ENCODE measurements around the gene LCLAT1.
"Not testable (repeated sequence)": the region's sequence is repeated elsewhere in the genome, so short reads cannot be mapped to it uniquely, and the experiment has no call there.

LCLAT1 gene

DNA sequence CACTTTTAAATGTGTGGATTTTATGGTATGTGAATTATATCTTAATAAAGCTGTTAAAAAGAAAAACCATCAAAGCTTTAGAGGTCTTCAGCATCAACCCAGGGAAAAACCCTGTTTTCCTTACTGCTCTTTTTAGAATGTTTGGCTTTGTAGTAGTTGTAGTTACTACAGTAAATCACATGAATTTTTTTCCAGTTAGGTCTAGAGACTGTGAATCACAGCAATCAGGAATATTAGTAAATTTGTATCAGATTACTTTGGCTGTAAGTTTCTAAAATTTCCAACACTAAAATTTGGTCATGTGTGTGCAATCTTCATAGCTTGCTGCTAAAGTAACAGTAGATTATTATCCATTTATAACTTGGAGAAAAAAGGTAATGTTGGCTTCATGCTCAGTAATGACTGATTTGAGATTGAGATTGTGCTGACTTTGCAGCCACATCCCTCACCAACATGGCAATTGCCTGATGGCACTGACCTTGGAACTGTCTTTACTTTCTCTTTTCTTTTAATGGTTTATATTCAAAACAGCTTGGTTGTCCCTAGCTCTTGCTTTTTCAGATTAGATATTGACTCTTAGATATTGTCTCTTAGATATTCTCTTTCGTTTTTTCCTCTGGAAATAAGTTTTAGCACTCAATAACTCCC, 41.1 kb downstream of the LCLAT1 start:
- DNase-seq (ENCODE audit: low spot score), result no peak

- DNase-seq (ENCODE audit: low spot score), result no peak
These were observed 44.2 kb downstream of the LCLAT1 start for GRCh38 chr2:30491225-30491624.

GRCh38 chr2:30492185-30492584, 45.1 kb downstream of the LCLAT1 start:
- DNase-seq (ENCODE audit: low spot score), result no peak

GRCh38 chr2:30492619-30493018, 45.6 kb downstream of the LCLAT1 start:
- no peak for DNase-seq (ENCODE audit: low spot score)

DNA sequence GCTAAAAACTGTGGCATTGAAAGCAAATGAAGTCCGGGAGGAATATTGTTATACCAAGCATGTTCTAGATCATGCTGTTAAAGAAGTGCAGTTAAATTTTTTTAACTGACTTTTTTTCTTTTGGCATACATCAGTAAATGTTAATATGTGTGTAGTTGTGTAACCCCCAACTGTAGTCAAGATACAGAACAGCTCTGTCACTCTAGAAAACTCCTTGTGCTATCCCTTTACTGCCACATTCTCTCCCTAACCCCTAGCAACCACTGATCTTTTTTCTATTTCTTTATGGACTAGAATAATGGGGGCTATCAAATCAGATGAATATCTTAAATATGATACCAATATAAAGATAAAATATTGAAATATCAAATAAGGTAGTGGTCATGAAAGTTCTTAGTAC, 46.4 kb downstream of the LCLAT1 start:
- no peak for DNase-seq (ENCODE audit: low spot score)

GRCh38 chr2:30495896-30496295, 48.9 kb downstream of the LCLAT1 start:
- not testable (repeated sequence) for DNase-seq (ENCODE audit: low spot score)

GRCh38 chr2:30499681-30500080, 52.6 kb downstream of the LCLAT1 start:
- no peak for DNase-seq (ENCODE audit: low spot score)

DNA sequence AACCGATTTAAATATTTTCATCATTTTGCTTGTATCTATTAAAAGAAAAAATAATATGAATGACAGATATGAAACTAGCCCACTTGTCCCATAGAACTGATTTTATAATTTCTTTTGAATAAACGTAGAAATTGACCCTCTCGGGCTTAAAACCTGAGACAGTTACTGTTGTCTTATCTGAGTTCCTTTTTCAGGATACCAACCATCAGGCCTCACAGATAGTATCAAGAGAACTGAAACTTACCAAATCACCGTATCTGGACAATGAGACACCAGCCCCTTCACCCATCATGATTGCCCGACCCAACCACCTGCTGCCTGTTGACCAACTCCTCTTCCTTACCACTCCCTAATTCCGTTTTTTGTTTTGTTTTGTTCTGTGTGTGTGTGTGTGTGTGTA, 53.7 kb downstream of the LCLAT1 start:
- DNase-seq (ENCODE audit: low spot score), result no peak

DNA sequence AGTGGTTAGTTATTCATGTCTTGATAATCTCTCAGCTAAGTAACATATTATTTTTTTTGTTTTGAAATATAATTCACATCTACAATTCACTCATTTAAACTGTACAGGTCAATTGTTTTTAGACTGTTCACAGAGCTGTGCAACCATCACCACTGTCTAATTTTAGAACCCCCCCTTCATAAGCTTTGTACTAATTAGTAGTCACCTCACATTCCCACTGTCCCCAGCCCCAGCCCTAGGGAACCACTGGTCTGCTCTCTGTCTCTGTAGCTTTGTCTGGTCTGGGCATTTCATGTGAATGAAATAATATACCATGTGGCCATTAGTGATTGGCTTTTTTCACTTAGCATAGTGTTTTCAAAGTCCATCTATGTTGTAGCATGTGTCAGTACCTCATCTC, 55.3 kb downstream of the LCLAT1 start:
- DNase-seq (ENCODE audit: low spot score), result no peak

DNA sequence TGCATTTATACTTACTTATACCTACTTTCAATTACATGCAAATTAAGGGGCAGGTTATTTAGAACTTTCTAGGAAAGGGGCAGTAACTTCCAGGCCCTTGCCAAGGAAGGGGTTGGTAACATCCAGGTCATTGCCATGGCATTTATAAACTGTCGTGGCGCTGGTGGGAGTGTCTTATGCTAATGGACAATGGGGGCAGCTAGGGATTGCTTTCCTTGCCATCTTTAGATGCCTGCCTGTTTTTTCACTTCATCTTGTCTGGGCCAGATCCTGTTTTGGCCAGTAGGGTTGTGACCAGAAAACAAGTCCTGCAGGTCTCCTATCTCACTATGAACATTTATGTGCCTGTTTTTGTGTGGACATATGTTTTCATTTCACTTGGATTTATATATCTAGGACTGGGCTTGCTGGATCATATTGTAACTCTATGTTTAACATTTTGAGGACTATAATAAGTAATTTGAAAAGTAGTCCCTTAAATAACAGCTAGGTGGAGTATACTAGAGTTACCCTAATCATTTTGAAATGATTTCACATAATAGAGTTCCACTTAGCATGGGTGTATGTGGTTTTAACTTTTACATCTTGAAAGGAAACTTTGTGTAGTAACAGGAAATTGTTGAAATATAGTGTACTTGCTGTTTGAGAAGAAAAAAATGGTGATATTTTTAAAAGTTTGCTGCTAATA, 56.1 kb downstream of the LCLAT1 start:
- no peak for DNase-seq (ENCODE audit: low spot score)

DNA sequence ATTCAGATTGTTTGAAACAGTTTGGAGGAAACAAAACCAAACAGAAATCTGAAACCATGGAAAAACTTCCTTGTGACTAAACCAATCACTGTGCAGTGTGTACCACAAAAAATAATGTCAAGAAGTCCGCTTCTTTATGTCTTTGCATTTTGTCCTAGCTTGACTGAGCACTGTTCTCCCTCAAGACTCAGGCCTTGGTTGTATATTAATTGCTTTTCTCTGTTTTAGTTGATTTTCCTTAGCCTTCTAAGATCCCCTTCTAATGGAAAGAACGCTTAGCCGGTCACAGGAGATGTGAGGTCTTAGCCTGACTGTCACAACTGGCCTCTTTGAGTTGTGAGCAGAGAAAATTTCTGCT, 56.6 kb downstream of the LCLAT1 start:
- DNase-seq (ENCODE audit: low spot score), result no peak

DNA sequence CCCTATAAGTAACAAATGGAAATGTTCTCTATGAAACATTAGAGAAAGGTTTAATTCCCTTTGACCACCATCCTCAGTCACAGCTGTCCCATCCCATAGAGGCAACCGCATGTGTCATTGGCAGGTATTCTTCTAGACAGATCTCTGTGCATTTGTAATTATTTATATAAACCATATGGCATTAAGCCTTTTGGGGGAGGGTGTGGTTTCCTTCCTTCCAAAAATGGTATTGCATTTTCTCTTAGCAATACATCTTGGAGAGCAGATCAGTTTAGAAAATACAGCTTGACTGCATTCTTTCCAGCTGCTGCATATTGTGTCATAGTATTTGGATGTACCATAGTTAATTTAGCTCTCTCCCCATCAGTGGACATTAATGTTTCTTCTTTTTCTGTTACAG, 57.7 kb downstream of the LCLAT1 start:
- DNase-seq (ENCODE audit: low spot score), result no peak

DNA sequence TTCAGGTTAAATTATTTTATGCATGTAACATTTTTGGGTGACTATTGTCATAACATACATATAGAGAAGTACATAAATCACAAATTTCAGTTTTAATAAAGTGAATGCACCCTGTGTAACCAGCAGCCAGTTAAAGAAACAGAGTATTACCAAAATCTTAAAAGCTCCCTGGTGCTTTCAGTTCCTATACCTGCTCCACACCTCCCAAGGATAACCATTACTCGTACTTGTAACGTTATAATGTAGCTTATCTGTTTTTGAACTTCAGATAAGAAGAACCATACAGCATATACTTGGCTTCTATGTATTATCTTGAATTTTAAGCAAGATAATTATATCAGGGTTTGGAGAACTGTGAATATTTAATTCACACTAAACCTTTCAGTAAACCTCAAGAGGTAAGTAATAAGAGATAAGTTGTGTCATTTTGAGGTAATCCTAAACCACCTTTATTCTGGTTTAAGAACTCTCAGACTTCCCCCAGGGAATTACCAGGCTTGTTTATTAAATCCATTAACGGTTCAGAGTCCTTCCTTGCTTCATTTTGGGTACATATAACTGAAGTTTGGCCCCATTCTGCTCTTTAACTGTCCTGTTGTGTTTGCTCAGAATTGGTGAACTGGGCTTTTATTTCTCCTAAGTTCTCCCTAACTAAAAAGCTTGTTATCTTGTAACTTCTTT, 58.6 kb downstream of the LCLAT1 start:
- DNase-seq (ENCODE audit: low spot score), result no peak

GRCh38 chr2:30507460-30507859, 60.4 kb downstream of the LCLAT1 start:
- DNase-seq (ENCODE audit: low spot score), result not testable (repeated sequence)

GRCh38 chr2:30509716-30510115, 62.7 kb downstream of the LCLAT1 start:
- no peak for DNase-seq (ENCODE audit: low spot score)

GRCh38 chr2:30510409-30510808, 63.4 kb downstream of the LCLAT1 start:
- no peak for DNase-seq (ENCODE audit: low spot score)

DNA sequence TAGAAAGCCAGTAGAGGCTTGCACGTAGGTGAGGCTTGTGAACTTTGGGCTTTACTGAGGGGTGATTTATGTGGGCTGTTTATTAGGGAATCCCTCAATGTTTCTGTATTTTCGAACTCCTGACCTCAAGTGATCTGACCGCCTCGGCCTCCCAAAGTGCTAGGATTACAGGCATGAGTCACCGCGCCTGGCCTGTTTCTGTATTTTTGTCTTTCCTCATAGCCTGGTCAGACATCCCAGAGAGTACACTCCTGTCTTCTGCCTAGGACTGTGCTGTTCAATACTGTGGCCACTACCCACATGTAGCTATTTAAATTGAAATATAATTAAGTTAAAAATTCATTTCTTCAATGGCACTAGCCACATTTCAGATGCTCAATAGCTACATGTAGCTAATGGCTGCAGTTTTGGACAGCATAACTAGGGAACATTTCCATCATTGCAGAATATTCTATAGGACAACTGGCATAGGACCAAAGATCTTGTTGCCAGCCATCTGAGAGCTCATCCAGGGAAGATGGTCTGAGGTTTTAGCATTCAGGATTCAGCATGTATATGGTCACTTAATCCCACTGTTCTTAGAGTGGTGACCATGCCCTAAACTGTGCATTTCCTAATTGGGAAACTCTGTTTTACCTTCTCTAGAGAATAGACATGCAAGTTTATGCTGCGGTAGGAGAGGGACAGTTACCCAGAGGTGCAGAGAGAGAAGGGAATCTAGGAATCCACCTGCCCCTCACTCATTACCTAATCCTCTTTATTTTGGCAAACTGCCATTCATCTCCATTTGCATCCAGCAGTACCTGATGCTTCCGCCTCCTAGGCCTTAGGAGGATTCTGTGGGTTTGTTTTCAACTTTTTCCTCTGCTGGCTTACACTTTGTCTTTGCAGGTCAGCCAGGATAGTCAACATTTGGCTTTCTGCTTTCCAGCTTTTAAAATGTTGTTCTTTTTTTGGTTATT, 64.4 kb downstream of the LCLAT1 start:
- no peak for DNase-seq (ENCODE audit: low spot score)

GRCh38 chr2:30512243-30512886, 65.3 kb downstream of the LCLAT1 start:
- DNase-seq (ENCODE audit: low spot score), result no peak

- DNase-seq (ENCODE audit: low spot score), result not testable (repeated sequence)
These were observed 66.6 kb downstream of the LCLAT1 start for GRCh38 chr2:30513649-30514048.

GRCh38 chr2:30514134-30514847, 67.2 kb downstream of the LCLAT1 start:
- no peak for DNase-seq (ENCODE audit: low spot score)

DNA sequence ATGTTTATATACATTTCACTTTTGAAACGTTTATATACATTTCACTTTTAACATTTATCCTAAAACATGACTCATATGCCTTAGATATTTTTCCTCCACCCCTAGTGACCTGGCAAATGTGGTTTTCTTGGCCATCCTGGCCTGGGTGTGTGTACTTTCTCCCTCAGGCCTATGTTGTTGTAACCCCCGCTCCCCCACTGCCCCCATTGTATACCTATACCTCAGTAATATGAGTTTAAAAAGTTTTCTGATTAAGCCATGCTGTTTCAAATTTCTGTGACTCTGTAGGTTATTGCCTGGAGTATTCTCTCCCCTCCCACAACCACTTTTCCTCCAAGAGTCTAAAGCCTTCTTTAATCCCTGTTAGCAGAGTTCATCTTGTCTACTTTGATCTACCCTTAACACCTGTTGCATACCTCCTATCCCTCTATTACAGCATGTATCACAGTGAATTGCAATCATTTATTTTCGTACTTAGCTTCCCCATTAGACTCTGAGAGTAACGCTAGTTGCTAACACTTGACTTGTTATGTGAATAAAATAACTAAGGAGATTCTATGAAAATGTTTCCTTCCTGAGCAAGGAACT, 67.9 kb downstream of the LCLAT1 start:
- DNase-seq (ENCODE audit: low spot score), result no peak

Measured in RKO (cell line).